Stimulated activated naive CD8-positive, alpha-beta T cell treated with anti-CD3 and anti-CD28 coated beads, Interleukin-15, Interleukin-2, amounts not matched to agents 100 ng/mL and 50 ng/mL, for 24 hours (primary cell): ENCODE data around the gene ATXN7L2.
A peak's percentile ranks its signal among the peaks of the same experiment; 100 is the strongest.
"Not testable (repeated sequence)": the region's sequence is repeated elsewhere in the genome, so short reads cannot be mapped to it uniquely, and the experiment has no call there.

Source experiments
- H3K27ac Mint-ChIP-seq: one replicate; pipeline ENCODE4 v1.8.0; 2021; ENCODE audit warnings: mild to moderate bottlenecking, mixed read lengths
- H3K27me3 Mint-ChIP-seq: one replicate; pipeline ENCODE4 v1.8.0; 2021; ENCODE audit warnings: mixed read lengths
- H3K36me3 Mint-ChIP-seq: one replicate; pipeline ENCODE4 v1.8.0; 2021; ENCODE audit warnings: low read depth, mixed read lengths
- H3K4me1 Mint-ChIP-seq: one replicate; pipeline ENCODE4 v1.8.0; 2021; ENCODE audit warnings: low read depth, mixed read lengths
- H3K4me3 Mint-ChIP-seq: one replicate; pipeline ENCODE4 v1.8.0; 2021; ENCODE audit warnings: mild to moderate bottlenecking, mixed read lengths
- H3K9me3 Mint-ChIP-seq: one replicate; pipeline ENCODE4 v1.8.0; 2021; ENCODE audit warnings: mixed read lengths

The ATXN7L2 gene

GRCh38 chr1:109483672-109484518 lies at the start of gene ATXN7L2:
ATXN7L2 (plus strand) TSS chr1:109483905; CDS start chr1:109483954, 49 bp downstream.
- H3K27me3 Mint-ChIP-seq = peaks cover 9% of the 10 kb centered on the region
- peak within 1 kb of the TSS; percentile 97 for H3K27ac Mint-ChIP-seq
- H3K9me3 Mint-ChIP-seq = no peaks in the 10 kb centered on the region
- peak within 1 kb of the TSS; percentile 96 for H3K4me3 Mint-ChIP-seq
- H3K36me3 Mint-ChIP-seq = peaks cover 11% of the 10 kb centered on the region
- peaks cover 30% of the 10 kb centered on the region for H3K4me1 Mint-ChIP-seq

GRCh38 chr1:109434484-109434883 lies 49.2 kb upstream of the ATXN7L2 start:
- H3K4me1 Mint-ChIP-seq = no peaks in the 10 kb centered on the region
- H3K9me3 Mint-ChIP-seq = peaks cover 4% of the 10 kb centered on the region
- peaks cover 6% of the 10 kb centered on the region for H3K27me3 Mint-ChIP-seq
- no peak overlapping the region for H3K27ac Mint-ChIP-seq
- no peaks in the 10 kb centered on the region for H3K36me3 Mint-ChIP-seq
- H3K4me3 Mint-ChIP-seq = no peak overlapping the region

GRCh38 chr1:109438798-109439297 lies 44.9 kb upstream of the ATXN7L2 start:
- Mint-ChIP-seq H3K27me3 (peaks cover 6% of the 10 kb centered on the region), H3K4me1 (no peaks in the 10 kb centered on the region), H3K4me3 (no peak overlapping the region), H3K36me3 (no peaks in the 10 kb centered on the region), H3K27ac (no peak overlapping the region), H3K9me3 (peaks cover 4% of the 10 kb centered on the region)

GRCh38 chr1:109441069-109441468 lies 42.6 kb upstream of the ATXN7L2 start:
- H3K27me3 Mint-ChIP-seq = peaks cover 7% of the 10 kb centered on the region
- no peaks in the 10 kb centered on the region for H3K36me3 Mint-ChIP-seq
- H3K4me3 Mint-ChIP-seq = no peak overlapping the region
- no peaks in the 10 kb centered on the region for H3K4me1 Mint-ChIP-seq
- no peaks in the 10 kb centered on the region for H3K9me3 Mint-ChIP-seq
- H3K27ac Mint-ChIP-seq = no peak overlapping the region

- peaks cover 18% of the 10 kb centered on the region for H3K27me3 Mint-ChIP-seq
- no peaks in the 10 kb centered on the region for H3K9me3 Mint-ChIP-seq
- no peaks in the 10 kb centered on the region for H3K4me1 Mint-ChIP-seq
- H3K27ac Mint-ChIP-seq = no peak overlapping the region
- H3K4me3 Mint-ChIP-seq = no peak overlapping the region
- H3K36me3 Mint-ChIP-seq = no peaks in the 10 kb centered on the region
These were observed 40.2 kb upstream of the ATXN7L2 start for GRCh38 chr1:109443476-109443875.

GRCh38 chr1:109444346-109444745 lies 39.4 kb upstream of the ATXN7L2 start:
- H3K9me3 Mint-ChIP-seq = no peaks in the 10 kb centered on the region
- no peaks in the 10 kb centered on the region for H3K36me3 Mint-ChIP-seq
- no peaks in the 10 kb centered on the region for H3K4me1 Mint-ChIP-seq
- no peak overlapping the region for H3K27ac Mint-ChIP-seq
- H3K4me3 Mint-ChIP-seq = no peak overlapping the region
- peaks cover 22% of the 10 kb centered on the region for H3K27me3 Mint-ChIP-seq

- not testable (repeated sequence) for H3K4me3 Mint-ChIP-seq, H3K4me1 Mint-ChIP-seq, H3K9me3 Mint-ChIP-seq, H3K36me3 Mint-ChIP-seq, H3K27ac Mint-ChIP-seq
- peaks cover 37% of the 10 kb centered on the region for H3K27me3 Mint-ChIP-seq
These were observed 37.6 kb upstream of the ATXN7L2 start for GRCh38 chr1:109445949-109446695.

GRCh38 chr1:109447524-109447923 lies 36.2 kb upstream of the ATXN7L2 start:
- H3K4me3 Mint-ChIP-seq = no peak overlapping the region
- no peaks in the 10 kb centered on the region for H3K36me3 Mint-ChIP-seq
- H3K27me3 Mint-ChIP-seq = peaks cover 46% of the 10 kb centered on the region
- H3K9me3 Mint-ChIP-seq = peaks cover 4% of the 10 kb centered on the region
- no peak overlapping the region for H3K27ac Mint-ChIP-seq
- no peaks in the 10 kb centered on the region for H3K4me1 Mint-ChIP-seq

GRCh38 chr1:109454497-109455133 lies 29.1 kb upstream of the ATXN7L2 start:
- H3K4me1 Mint-ChIP-seq = no peaks in the 10 kb centered on the region
- H3K4me3 Mint-ChIP-seq = no peak overlapping the region
- peaks cover 64% of the 10 kb centered on the region for H3K27me3 Mint-ChIP-seq
- no peak overlapping the region for H3K27ac Mint-ChIP-seq
- peaks cover 12% of the 10 kb centered on the region for H3K36me3 Mint-ChIP-seq
- H3K9me3 Mint-ChIP-seq = peaks cover 20% of the 10 kb centered on the region

- peaks cover 16% of the 10 kb centered on the region for H3K9me3 Mint-ChIP-seq
- peaks cover 12% of the 10 kb centered on the region for H3K36me3 Mint-ChIP-seq
- peaks cover 66% of the 10 kb centered on the region for H3K27me3 Mint-ChIP-seq
- H3K4me3 Mint-ChIP-seq = no peak overlapping the region
- H3K4me1 Mint-ChIP-seq = no peaks in the 10 kb centered on the region
- H3K27ac Mint-ChIP-seq = no peak overlapping the region
These were observed 25.9 kb upstream of the ATXN7L2 start for GRCh38 chr1:109457819-109458218.

GRCh38 chr1:109466125-109466451 lies 17.6 kb upstream of the ATXN7L2 start:
- peaks cover 83% of the 10 kb centered on the region for H3K27me3 Mint-ChIP-seq
- H3K4me1 Mint-ChIP-seq = peaks cover 6% of the 10 kb centered on the region
- H3K27ac Mint-ChIP-seq = no peak overlapping the region
- peak overlapping the region; percentile 67 for H3K4me3 Mint-ChIP-seq
- no peaks in the 10 kb centered on the region for H3K36me3 Mint-ChIP-seq
- no peaks in the 10 kb centered on the region for H3K9me3 Mint-ChIP-seq

- H3K9me3 Mint-ChIP-seq = no peaks in the 10 kb centered on the region
- H3K27ac Mint-ChIP-seq = no peak within 1 kb of the TSS
- peaks cover 79% of the 10 kb centered on the region for H3K27me3 Mint-ChIP-seq
- H3K4me3 Mint-ChIP-seq = peak within 1 kb of the TSS; percentile 67
- H3K4me1 Mint-ChIP-seq = peaks cover 6% of the 10 kb centered on the region
- no peaks in the 10 kb centered on the region for H3K36me3 Mint-ChIP-seq
These were observed 17.0 kb upstream of the ATXN7L2 start, which contains the start of gene SYPL2 for GRCh38 chr1:109466452-109467300. SYPL2 (plus strand) TSS chr1:109466546; CDS start chr1:109466844, 298 bp downstream.

GRCh38 chr1:109467301-109467777 lies 16.4 kb upstream of the ATXN7L2 start:
- Mint-ChIP-seq H3K27ac (no peak overlapping the region), H3K4me1 (peaks cover 6% of the 10 kb centered on the region), H3K4me3 (peak overlapping the region; percentile 38), H3K27me3 (peaks cover 75% of the 10 kb centered on the region), H3K9me3 (no peaks in the 10 kb centered on the region), H3K36me3 (no peaks in the 10 kb centered on the region)

- Mint-ChIP-seq H3K4me3 (no peak overlapping the region), H3K4me1 (peaks cover 6% of the 10 kb centered on the region), H3K27me3 (peaks cover 72% of the 10 kb centered on the region), H3K9me3 (no peaks in the 10 kb centered on the region), H3K36me3 (no peaks in the 10 kb centered on the region), H3K27ac (no peak overlapping the region)
These were observed 15.6 kb upstream of the ATXN7L2 start for GRCh38 chr1:109468061-109468460.
